ENCODE measurements around the gene OLFM2. TPM values are rescaled to one million over a fixed set of nuclear protein-coding genes. Genes with fewer than 3 reads are reported as not detected.

The OLFM2 gene
- total and polyA plus RNA-seq, 9 of the 15 experiments (the other 6 are each of a cell fraction or from before 2014, with no cell fraction given), result 0.10 to 0.33 (median 0.23) TPM; not detected in 4

DNA sequence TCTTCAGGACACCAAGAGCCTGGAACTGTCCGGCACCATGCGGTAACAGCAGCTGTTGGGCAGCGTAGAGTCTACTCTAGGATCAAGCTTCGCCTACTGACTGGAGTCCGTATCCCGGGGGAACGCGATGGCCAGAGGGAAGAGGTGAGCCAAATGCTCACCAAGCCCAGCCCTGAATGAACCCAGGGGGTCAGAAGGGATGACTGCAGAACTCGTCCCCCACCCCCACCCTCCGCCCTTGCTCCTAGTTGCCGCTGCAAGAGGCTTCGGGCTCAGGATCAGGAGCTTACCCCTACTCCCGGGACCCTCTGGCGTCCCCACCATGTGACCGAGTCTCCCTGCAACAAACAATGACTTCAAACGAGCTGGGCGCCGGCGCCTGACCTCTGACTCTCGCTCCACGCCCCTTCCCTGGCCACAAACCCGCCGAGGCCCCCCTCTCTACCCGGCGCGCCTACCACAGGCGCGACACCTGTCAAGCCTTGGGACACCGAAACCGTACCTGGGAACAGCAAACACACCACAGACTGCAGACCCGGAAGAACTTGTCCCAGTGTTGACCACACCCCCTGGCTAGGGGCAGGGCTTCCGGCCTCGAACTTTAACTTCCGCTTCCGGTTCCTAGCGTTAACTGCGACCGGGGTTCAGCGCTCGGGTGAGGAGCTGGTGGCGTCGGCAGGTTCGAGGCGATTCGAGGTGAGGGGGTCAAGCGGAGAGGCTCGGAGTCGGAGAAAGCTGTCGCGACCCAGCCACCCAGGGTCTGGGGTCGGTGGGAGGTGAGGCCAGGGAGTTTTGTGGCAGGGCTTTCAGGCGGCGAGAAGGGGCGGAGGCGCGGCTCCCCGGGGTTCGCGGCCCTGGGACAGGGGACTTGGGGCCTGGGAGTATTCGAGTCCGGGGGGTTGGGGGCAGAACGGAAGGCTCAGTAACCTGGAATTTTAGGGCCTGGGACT is 108.8 kb downstream of the OLFM2 start, which contains the start of gene UBL5 (continued):
- no peak for TF ChIP-seq SIRT6 (IDR thresholded peaks at IDR 0.05; ENCODE audit: low read depth, low read length)
- TF ChIP-seq RHOXF2B (CRISPR knock-in tag; conservative IDR thresholded peaks at IDR 0.05), result no peak
- TF ChIP-seq POLR2AphosphoS2 (IDR thresholded peaks at IDR 0.05; ENCODE audit: low read length), result 0 out of 2 replicates have a peak, but pooled peaks have one; percentile 55
- TF ChIP-seq MEIS2 (IDR thresholded peaks at IDR 0.05; ENCODE audit: partially characterized antibody), result no peak
- TF ChIP-seq, protein P1, sequence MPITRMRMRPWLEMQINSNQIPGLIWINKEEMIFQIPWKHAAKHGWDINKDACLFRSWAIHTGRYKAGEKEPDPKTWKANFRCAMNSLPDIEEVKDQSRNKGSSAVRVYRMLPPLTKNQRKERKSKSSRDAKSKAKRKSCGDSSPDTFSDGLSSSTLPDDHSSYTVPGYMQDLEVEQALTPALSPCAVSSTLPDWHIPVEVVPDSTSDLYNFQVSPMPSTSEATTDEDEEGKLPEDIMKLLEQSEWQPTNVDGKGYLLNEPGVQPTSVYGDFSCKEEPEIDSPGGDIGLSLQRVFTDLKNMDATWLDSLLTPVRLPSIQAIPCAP (CRISPR knock-in tag; IDR thresholded peaks at IDR 0.05; ENCODE audit: borderline replicate concordance), result no peak
- no peak for TF ChIP-seq PTTG1 (tag; IDR thresholded peaks at IDR 0.05; ENCODE audit: low read depth)
- TF ChIP-seq EP300 (IDR thresholded peaks at IDR 0.05; ENCODE audit: low read length), result peak; percentile 16; the same call in 1 of the 2 replicates
- no peak for TF ChIP-seq DACH1 (IDR thresholded peaks at IDR 0.05; ENCODE audit: partially characterized antibody)
- no peak for TF ChIP-seq ZC3H11A (IDR thresholded peaks at IDR 0.05; ENCODE audit: low read depth, low read length)
- TF ChIP-seq, protein P2, sequence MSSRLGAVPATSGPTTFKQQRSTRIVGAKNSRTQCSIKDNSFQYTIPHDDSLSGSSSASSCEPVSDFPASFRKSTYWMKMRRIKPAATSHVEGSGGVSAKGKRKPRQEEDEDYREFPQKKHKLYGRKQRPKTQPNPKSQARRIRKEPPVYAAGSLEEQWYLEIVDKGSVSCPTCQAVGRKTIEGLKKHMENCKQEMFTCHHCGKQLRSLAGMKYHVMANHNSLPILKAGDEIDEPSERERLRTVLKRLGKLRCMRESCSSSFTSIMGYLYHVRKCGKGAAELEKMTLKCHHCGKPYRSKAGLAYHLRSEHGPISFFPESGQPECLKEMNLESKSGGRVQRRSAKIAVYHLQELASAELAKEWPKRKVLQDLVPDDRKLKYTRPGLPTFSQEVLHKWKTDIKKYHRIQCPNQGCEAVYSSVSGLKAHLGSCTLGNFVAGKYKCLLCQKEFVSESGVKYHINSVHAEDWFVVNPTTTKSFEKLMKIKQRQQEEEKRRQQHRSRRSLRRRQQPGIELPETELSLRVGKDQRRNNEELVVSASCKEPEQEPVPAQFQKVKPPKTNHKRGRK (tag; IDR thresholded peaks at IDR 0.05), result no peak
- TF ChIP-seq, protein P3, sequence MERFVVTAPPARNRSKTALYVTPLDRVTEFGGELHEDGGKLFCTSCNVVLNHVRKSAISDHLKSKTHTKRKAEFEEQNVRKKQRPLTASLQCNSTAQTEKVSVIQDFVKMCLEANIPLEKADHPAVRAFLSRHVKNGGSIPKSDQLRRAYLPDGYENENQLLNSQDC (CRISPR knock-in tag; IDR thresholded peaks at IDR 0.05), result no peak
- TF ChIP-seq ZNF197 (CRISPR knock-in tag; IDR thresholded peaks at IDR 0.05; ENCODE audit: low read depth), result no peak
- TF ChIP-seq, protein P4, sequence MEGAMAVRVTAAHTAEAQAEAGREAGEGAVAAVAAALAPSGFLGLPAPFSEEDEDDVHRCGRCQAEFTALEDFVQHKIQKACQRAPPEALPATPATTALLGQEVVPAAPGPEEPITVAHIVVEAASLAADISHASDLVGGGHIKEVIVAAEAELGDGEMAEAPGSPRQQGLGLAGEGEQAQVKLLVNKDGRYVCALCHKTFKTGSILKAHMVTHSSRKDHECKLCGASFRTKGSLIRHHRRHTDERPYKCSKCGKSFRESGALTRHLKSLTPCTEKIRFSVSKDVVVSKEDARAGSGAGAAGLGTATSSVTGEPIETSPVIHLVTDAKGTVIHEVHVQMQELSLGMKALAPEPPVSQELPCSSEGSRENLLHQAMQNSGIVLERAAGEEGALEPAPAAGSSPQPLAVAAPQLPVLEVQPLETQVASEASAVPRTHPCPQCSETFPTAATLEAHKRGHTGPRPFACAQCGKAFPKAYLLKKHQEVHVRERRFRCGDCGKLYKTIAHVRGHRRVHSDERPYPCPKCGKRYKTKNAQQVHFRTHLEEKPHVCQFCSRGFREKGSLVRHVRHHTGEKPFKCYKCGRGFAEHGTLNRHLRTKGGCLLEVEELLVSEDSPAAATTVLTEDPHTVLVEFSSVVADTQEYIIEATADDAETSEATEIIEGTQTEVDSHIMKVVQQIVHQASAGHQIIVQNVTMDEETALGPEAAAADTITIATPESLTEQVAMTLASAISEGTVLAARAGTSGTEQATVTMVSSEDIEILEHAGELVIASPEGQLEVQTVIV (CRISPR knock-in tag; IDR thresholded peaks at IDR 0.05; ENCODE audit: borderline replicate concordance), result no peak
- peak; percentile 52; the same call in 1 of the 2 replicates for TF ChIP-seq ETV5 (CRISPR knock-in tag; IDR thresholded peaks at IDR 0.05; ENCODE audit: low read depth)
- TF ChIP-seq CHCHD3 (CRISPR knock-in tag; IDR thresholded peaks at IDR 0.05), result no peak
- TF ChIP-seq ZNF695 (CRISPR knock-in tag; IDR thresholded peaks at IDR 0.05), result no peak
- TF ChIP-seq BRF1 (IDR thresholded peaks at IDR 0.05; ENCODE audit: borderline replicate concordance, extremely low read depth, insufficient read length), result no peak
- TF ChIP-seq, protein P5, sequence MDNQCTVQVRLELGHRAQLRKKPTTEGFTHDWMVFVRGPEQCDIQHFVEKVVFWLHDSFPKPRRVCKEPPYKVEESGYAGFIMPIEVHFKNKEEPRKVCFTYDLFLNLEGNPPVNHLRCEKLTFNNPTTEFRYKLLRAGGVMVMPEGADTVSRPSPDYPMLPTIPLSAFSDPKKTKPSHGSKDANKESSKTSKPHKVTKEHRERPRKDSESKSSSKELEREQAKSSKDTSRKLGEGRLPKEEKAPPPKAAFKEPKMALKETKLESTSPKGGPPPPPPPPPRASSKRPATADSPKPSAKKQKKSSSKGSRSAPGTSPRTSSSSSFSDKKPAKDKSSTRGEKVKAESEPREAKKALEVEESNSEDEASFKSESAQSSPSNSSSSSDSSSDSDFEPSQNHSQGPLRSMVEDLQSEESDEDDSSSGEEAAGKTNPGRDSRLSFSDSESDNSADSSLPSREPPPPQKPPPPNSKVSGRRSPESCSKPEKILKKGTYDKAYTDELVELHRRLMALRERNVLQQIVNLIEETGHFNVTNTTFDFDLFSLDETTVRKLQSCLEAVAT (IDR thresholded peaks at IDR 0.05), result no peak
